ENCODE measurements around the gene PROM2. TPM values are rescaled to one million over a fixed set of nuclear protein-coding genes. Genes with fewer than 3 reads are reported as not detected.

Gene PROM2
- total RNA-seq, 1 experiment from 2014 or later, result 129 TPM

GRCh38 chr2:95301876-95302641 lies 27.8 kb downstream of the PROM2 start:
- no peaks in the 10 kb centered on the region for H3K9me3 ChIP-seq (ENCODE audit: insufficient read depth, low read depth)
- POLR2A ChIA-PET (ENCODE audit: unreplicated experiment), result interaction anchor here (0.5 to 0.7 kb wide), 2 partner anchors 19 to 27 kb away, joined by 4 to 5 read pairs; no protein-coding TSS in a partner anchor
- no peak overlapping the region for H3K4me2 ChIP-seq
- CTCF ChIA-PET, result interaction anchor here (0.6 to 0.8 kb wide), 2 partner anchors 21 to 44 kb away, joined by 3 to 13 read pairs; no protein-coding TSS in a partner anchor
- H3K4me1 ChIP-seq (replicated peaks; ENCODE audit: insufficient read depth), result peaks cover 16% of the 10 kb centered on the region
- H2AFZ ChIP-seq, result no peak overlapping the region
- no peak overlapping the region for H3K4me3 ChIP-seq
- no TSS peak for BruUV-seq (replicated peaks)
- peaks cover 11% of the 10 kb centered on the region; the same call in 1 of the 2 replicates for H3F3A ChIP-seq (ENCODE audit: insufficient read depth, low read depth)
- H3K9me2 ChIP-seq (ENCODE audit: insufficient read depth), result no peaks in the 10 kb centered on the region
- TF ChIP-seq EZH2 (IDR thresholded peaks at IDR 0.05; ENCODE audit: low read depth) (no peak), CTCF (conservative IDR thresholded peaks at IDR 0.05) (no peak)
- H3K27ac ChIP-seq, result no peak overlapping the region
- H3K79me2 ChIP-seq (ENCODE audit: low read depth), result no peaks in the 10 kb centered on the region
- H3K36me3 ChIP-seq (ENCODE audit: low read depth), result no peaks in the 10 kb centered on the region
- H3K27me3 ChIP-seq (ENCODE audit: insufficient read depth, low read depth), result no peaks in the 10 kb centered on the region
- no peaks in the 10 kb centered on the region for H4K20me1 ChIP-seq (ENCODE audit: insufficient read depth)
- no peak for DNase-seq
- intact Hi-C loops (cut with micrococcal nuclease; ENCODE audit: unreplicated experiment), result no loop called here

GRCh38 chr2:95303191-95303919 lies 29.1 kb downstream of the PROM2 start:
- POLR2A ChIA-PET (ENCODE audit: unreplicated experiment), result no interaction called here
- no peaks in the 10 kb centered on the region for H3K9me2 ChIP-seq (ENCODE audit: insufficient read depth)
- TF ChIP-seq CTCF (conservative IDR thresholded peaks at IDR 0.05), result no peak
- TF ChIP-seq EZH2 (IDR thresholded peaks at IDR 0.05; ENCODE audit: low read depth), result no peak
- no TSS peak for BruUV-seq (replicated peaks)
- H2AFZ ChIP-seq, result no peak overlapping the region
- intact Hi-C loops (cut with micrococcal nuclease; ENCODE audit: unreplicated experiment), result no loop called here
- H3K4me3 ChIP-seq, result no peak overlapping the region
- peaks cover 16% of the 10 kb centered on the region for H3K4me1 ChIP-seq (replicated peaks; ENCODE audit: insufficient read depth)
- no peak overlapping the region for H3K27ac ChIP-seq
- no peaks in the 10 kb centered on the region for H3K9me3 ChIP-seq (ENCODE audit: insufficient read depth, low read depth)
- H3F3A ChIP-seq (ENCODE audit: insufficient read depth, low read depth), result peaks cover 11% of the 10 kb centered on the region; the same call in 1 of the 2 replicates
- no peaks in the 10 kb centered on the region for H3K36me3 ChIP-seq (ENCODE audit: low read depth)
- CTCF ChIA-PET, result no interaction called here
- H3K4me2 ChIP-seq, result no peak overlapping the region
- no peaks in the 10 kb centered on the region for H3K27me3 ChIP-seq (ENCODE audit: insufficient read depth, low read depth)
- no peak for DNase-seq
- H3K79me2 ChIP-seq (ENCODE audit: low read depth), result no peaks in the 10 kb centered on the region
- no peaks in the 10 kb centered on the region for H4K20me1 ChIP-seq (ENCODE audit: insufficient read depth)

- Histone ChIP-seq H4K20me1 (ENCODE audit: insufficient read depth) (no peaks in the 10 kb centered on the region), H3K27ac (no peak overlapping the region), H3K9me3 (ENCODE audit: insufficient read depth, low read depth) (no peaks in the 10 kb centered on the region), H3K4me3 (no peak overlapping the region), H3K4me2 (no peak overlapping the region), H3F3A (ENCODE audit: insufficient read depth, low read depth) (peaks cover 5% of the 10 kb centered on the region; the same call in 1 of the 2 replicates), H3K4me1 (replicated peaks; ENCODE audit: insufficient read depth) (peaks cover 12% of the 10 kb centered on the region), H3K9me2 (ENCODE audit: insufficient read depth) (no peaks in the 10 kb centered on the region), H2AFZ (no peak overlapping the region), H3K79me2 (ENCODE audit: low read depth) (no peaks in the 10 kb centered on the region), H3K27me3 (ENCODE audit: insufficient read depth, low read depth) (no peaks in the 10 kb centered on the region), H3K36me3 (ENCODE audit: low read depth) (no peaks in the 10 kb centered on the region)
- ChIA-PET POLR2A (ENCODE audit: unreplicated experiment) (no interaction called here), CTCF (no interaction called here)
- intact Hi-C loops (cut with micrococcal nuclease; ENCODE audit: unreplicated experiment), result no loop called here
- no peak for DNase-seq
- TF ChIP-seq EZH2 (IDR thresholded peaks at IDR 0.05; ENCODE audit: low read depth) (no peak), CTCF (conservative IDR thresholded peaks at IDR 0.05) (no peak)
- BruUV-seq (replicated peaks), result no TSS peak
Observed at GRCh38 chr2:95305380-95306061, 31.3 kb downstream of the PROM2 start.
